Esophagus muscularis mucosa (tissue), 4 donors: ENCODE measurements around the gene SLC39A8. TPM values are rescaled to one million over a fixed set of nuclear protein-coding genes. Genes with fewer than 3 reads are reported as not detected.

ENCODE experiments used
- DNase-seq: peaks from one replicate; pipeline ENCODE4 v3.0.0-alpha.2; 2017; ENCODE audit errors: extremely low spot score
- H3K27ac ChIP-seq, 4 donors: fragments of 200-600 bp; sonication (generic); replicated peaks in 1 of 4; 1 replicate in 3 of 4; 2 replicates in 1 of 4; pipeline ENCODE4 v1.5.1; 2016 to 2019; ENCODE audit warnings: mild to moderate bottlenecking in 1 of 4
- H3K27me3 ChIP-seq, 4 donors: fragments of 200-600 bp; sonication (generic); one replicate each; pipeline versions ENCODE4 v1.5.1 to v1.6.0; 2016 to 2019
- H3K36me3 ChIP-seq, 4 donors: fragments of 200-600 bp; sonication (generic); one replicate each; pipeline ENCODE4 v1.5.1; 2016 to 2019
- H3K4me1 ChIP-seq, 4 donors: fragments of 200-600 bp; sonication (generic); one replicate each; pipeline ENCODE4 v1.5.1; 2016 to 2019
- H3K4me3 ChIP-seq, 4 donors: fragments of 200-600 bp; sonication (generic); 1 replicate in 2 of 4; 2 replicates in 2 of 4; pipeline ENCODE4 v1.5.1; 2016 to 2019; ENCODE audit warnings: mild to moderate bottlenecking in 4 of 4, moderate library complexity in 1 of 4
- H3K9me3 ChIP-seq, 4 donors: fragments of 200-600 bp; sonication (generic); 1 replicate in 3 of 4; 2 replicates in 1 of 4; pipeline ENCODE4 v1.5.1; 2016 to 2019
- EP300 ChIP-seq: sonication (generic); formaldehyde crosslinking; IDR thresholded peaks from one replicate; pipeline ENCODE4 v1.6.1; 2017; ENCODE audit warnings: antibody characterized with exemption
- POLR2A ChIP-seq: fragments of 450-650 bp; IDR thresholded peaks from one replicate; pipeline ENCODE4 v1.6.1; 2017; ENCODE audit warnings: antibody characterized with exemption, moderate library complexity, mild to moderate bottlenecking, low read depth
- POLR2AphosphoS5 ChIP-seq, 2 donors: sonication (generic); formaldehyde crosslinking; IDR thresholded peaks; one replicate each; pipeline ENCODE4 v1.6.1; 2017; ENCODE audit warnings: antibody characterized with exemption in 2 of 2
- whole genome bisulfite sequencing: methylation state at CpG from one replicate; pipeline ENCODE4 v1.1.5; 2018; 5-methylcytosine and 5-hydroxymethylcytosine counted together
- intact Hi-C: fragments of 100-400 bp; cut with DNase I; formaldehyde crosslinking; loops from one replicate; pipeline ENCODE4 v1.15.1; 2023
- total RNA-seq, 4 donors: library from RNA; depleted of rRNA; stranded (reverse); fragments of >200 nt; gene quantifications; one replicate each; pipeline versions ENCODE4 v1.1.0 to v1.2.1, GENCODE V29; 2016
- TF ChIP-seq, protein P1 (sequence below), 3 experiments: fragments of 200-600 bp in 2 of 3; fragments of 450-650 bp in 1 of 3; sonication (generic) in 2 of 3; IDR thresholded peaks; one replicate each; pipeline ENCODE4 v1.5.1; 2017 to 2019; ENCODE audit warnings: antibody characterized with exemption in 3 of 3, mild to moderate bottlenecking in 2 of 3, moderate library complexity in 1 of 3

The SLC39A8 gene
- total RNA-seq, 4 donors from 2014 or later, result 4.0 to 6.6 (median 6.0) TPM

DNA sequence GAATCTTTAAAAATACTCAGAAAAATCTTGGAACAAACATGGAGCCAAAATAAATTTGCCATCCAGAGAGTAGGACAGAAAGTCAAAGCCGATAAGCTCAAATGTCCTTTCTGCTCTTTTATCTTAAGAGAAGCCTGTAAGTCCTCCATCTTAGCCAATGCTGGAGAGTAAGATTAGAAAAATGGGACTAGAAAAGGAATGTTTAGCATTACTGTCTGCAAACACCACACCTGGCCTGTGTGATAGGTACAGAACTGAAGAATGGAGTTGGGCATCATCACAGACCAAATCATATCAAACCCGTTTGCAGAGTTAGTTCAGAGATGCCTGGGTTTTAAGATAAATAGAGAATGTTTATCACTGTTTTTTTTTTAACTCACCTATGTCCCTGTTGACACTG lies 10.5 kb upstream of the SLC39A8 start:
- no peaks in the 10 kb centered on the region for H3K9me3 ChIP-seq
- no peaks in the 10 kb centered on the region for H3K36me3 ChIP-seq
- no peak for DNase-seq
- intact Hi-C loops, result no loop called here
- 90% methylated on average over 2 of the region's 2 CpGs for WGBS
- no peaks in the 10 kb centered on the region for H3K4me1 ChIP-seq
- H3K27me3 ChIP-seq, result no peaks in the 10 kb centered on the region
- H3K4me3 ChIP-seq, result no peak overlapping the region
- no peak for TF ChIP-seq POLR2AphosphoS5 (IDR thresholded peaks at IDR 0.05)
- TF ChIP-seq EP300, result no peak
- TF ChIP-seq, protein P1, sequence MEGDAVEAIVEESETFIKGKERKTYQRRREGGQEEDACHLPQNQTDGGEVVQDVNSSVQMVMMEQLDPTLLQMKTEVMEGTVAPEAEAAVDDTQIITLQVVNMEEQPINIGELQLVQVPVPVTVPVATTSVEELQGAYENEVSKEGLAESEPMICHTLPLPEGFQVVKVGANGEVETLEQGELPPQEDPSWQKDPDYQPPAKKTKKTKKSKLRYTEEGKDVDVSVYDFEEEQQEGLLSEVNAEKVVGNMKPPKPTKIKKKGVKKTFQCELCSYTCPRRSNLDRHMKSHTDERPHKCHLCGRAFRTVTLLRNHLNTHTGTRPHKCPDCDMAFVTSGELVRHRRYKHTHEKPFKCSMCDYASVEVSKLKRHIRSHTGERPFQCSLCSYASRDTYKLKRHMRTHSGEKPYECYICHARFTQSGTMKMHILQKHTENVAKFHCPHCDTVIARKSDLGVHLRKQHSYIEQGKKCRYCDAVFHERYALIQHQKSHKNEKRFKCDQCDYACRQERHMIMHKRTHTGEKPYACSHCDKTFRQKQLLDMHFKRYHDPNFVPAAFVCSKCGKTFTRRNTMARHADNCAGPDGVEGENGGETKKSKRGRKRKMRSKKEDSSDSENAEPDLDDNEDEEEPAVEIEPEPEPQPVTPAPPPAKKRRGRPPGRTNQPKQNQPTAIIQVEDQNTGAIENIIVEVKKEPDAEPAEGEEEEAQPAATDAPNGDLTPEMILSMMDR (IDR thresholded peaks at IDR 0.05), result no peak
- no peak for TF ChIP-seq POLR2A
- no peak overlapping the region for H3K27ac ChIP-seq

DNA sequence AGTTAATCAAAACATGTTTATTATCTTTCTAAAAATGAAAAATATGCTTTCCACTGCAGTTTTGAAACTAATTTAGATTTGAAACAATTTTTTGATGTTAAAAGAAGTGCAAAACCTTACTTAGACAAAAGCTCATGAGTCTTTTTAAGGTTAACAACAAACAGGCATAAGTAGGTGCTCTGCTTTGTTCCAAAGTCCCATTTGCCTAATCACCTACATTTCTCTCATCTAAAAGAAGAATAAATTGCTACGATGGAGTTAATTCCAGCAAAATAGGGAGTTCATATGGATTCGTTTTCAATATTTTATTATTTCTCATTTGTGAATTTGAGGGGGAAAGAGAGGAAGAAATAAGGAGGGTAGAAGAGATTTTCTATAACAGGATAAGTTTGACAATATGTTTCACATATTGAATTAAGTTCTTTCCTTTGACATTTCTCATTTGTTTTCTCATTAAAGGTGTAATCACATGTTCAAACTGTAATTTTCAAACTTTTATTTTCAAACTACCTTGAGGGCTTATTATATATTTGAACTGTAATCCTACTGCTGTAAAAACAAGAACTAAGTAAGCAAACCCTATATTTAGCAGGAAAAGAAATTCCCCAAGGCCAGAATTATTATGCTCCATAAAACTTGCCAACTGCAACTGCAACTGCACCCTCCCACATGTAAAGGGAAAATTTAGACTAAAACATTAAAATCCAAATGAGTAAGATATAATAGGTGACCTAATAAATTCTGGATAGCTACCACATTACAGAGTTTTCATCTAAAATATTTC lies 9.6 kb upstream of the SLC39A8 start:
- H3K27me3 ChIP-seq, result no peaks in the 10 kb centered on the region
- DNase-seq, result no peak
- WGBS, result 76% methylated on average over 2 of the region's 2 CpGs
- H3K4me1 ChIP-seq, result no peaks in the 10 kb centered on the region
- H3K9me3 ChIP-seq, result no peaks in the 10 kb centered on the region
- H3K4me3 ChIP-seq, result no peak overlapping the region
- TF ChIP-seq POLR2A (no peak), POLR2AphosphoS5 (IDR thresholded peaks at IDR 0.05) (no peak), EP300 (no peak)
- TF ChIP-seq, protein P1 (IDR thresholded peaks at IDR 0.05), result no peak
- no peaks in the 10 kb centered on the region for H3K36me3 ChIP-seq
- no peak overlapping the region for H3K27ac ChIP-seq
- intact Hi-C loops, result no loop called here

DNA sequence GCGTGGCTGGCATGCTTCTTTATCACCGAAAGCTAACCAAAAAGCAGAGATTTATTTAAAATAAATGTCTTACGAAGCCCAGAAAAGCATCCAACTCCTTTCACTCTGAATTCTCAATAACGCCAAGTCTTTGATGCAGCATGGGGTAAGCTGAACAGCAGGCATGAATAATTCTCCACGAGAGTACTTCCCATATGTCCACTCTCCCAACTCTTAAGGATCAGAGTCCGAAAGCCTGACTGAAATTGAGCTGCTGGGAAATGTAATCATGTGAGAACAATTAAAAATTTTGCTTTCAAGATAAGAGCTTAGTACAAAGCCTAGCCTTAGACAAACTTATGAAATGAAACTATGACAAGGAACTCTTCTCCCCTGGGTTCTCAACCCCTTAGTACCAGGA lies 7.5 kb upstream of the SLC39A8 start:
- Histone ChIP-seq H3K4me1 (no peaks in the 10 kb centered on the region), H3K27ac (no peak overlapping the region), H3K27me3 (no peaks in the 10 kb centered on the region), H3K4me3 (no peak overlapping the region), H3K36me3 (no peaks in the 10 kb centered on the region), H3K9me3 (no peaks in the 10 kb centered on the region)
- no peak for DNase-seq
- no peak for TF ChIP-seq POLR2A
- no peak for TF ChIP-seq EP300
- TF ChIP-seq, protein P1 (IDR thresholded peaks at IDR 0.05), result no peak
- no peak for TF ChIP-seq POLR2AphosphoS5 (IDR thresholded peaks at IDR 0.05)
- intact Hi-C loops, result no loop called here
- WGBS, result 86% methylated on average over 6 of the region's 6 CpGs

DNA sequence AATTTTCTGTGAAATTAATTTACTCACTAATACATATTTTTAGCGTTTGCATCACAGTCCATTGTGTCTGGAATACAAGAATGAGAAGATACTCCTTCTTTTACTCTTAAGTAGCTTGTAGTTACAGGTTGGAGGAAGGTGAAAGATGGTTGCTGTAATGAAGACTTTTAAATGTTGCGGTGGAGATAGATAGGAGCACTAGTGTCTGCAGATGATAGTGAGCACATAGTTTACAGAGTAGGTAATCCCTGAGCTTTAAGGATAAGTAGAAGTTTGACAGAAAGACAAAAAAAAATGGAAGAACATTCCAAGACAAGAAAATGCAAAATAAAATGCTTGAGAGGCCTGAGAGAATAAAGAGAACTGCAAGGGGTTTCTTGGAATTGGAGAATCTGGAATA lies 5.4 kb upstream of the SLC39A8 start:
- intact Hi-C loops, result no loop called here
- H3K4me1 ChIP-seq, result peaks cover 0 to 5% (median under 1%) of the 10 kb centered on the region in 4 donors
- TF ChIP-seq POLR2A (no peak), EP300 (no peak), POLR2AphosphoS5 (IDR thresholded peaks at IDR 0.05) (no peak)
- TF ChIP-seq, protein P1 (IDR thresholded peaks at IDR 0.05), result no peak
- H3K36me3 ChIP-seq, result no peaks in the 10 kb centered on the region
- no peak overlapping the region for H3K4me3 ChIP-seq
- H3K9me3 ChIP-seq, result no peaks in the 10 kb centered on the region
- H3K27me3 ChIP-seq, result no peaks in the 10 kb centered on the region
- no peak overlapping the region for H3K27ac ChIP-seq
- WGBS, result 86% methylated on average over 2 of the region's 2 CpGs
- no peak for DNase-seq

DNA sequence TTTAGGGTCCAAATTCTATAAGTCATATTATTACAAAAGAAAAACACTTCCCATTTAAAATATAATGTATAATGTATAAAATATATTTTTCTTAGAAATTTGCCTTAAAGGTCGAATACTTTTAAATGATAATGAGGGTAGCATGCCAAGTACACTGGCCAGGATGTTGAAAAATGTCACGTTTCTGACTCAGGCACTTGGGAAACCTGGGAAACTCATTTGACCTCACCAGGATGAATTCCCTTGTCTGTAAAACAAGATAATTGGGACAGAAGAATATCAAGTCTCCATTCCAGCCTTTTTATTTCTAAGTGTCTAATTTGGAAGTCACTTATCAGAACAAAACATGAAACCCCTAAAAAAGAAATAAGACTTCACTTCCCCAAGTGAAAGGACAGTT lies 3.4 kb upstream of the SLC39A8 start:
- TF ChIP-seq POLR2AphosphoS5 (IDR thresholded peaks at IDR 0.05), result no peak
- TF ChIP-seq EP300, result no peak
- TF ChIP-seq POLR2A, result no peak
- TF ChIP-seq, protein P1 (IDR thresholded peaks at IDR 0.05), result no peak
- H3K4me1 ChIP-seq, result peaks cover 6 to 13% (median 9%) of the 10 kb centered on the region in 4 donors
- H3K9me3 ChIP-seq, result no peaks in the 10 kb centered on the region
- 76% methylated on average over 2 of the region's 2 CpGs for WGBS
- H3K27ac ChIP-seq, result no peak overlapping the region
- no peak overlapping the region for H3K4me3 ChIP-seq
- H3K36me3 ChIP-seq, result no peaks in the 10 kb centered on the region
- H3K27me3 ChIP-seq, result no peaks in the 10 kb centered on the region
- intact Hi-C loops, result loop anchor here (10.0 kb wide), 2 partner anchors 156 to 746 kb away; partner anchors contain the start of genes BDH2 and NFKB1
- DNase-seq, result no peak
